Suprapubic skin (tissue), 2 donors: ENCODE data around the gene KIF5A.

ENCODE experiments used
- EP300 ChIP-seq: sonication (generic); formaldehyde crosslinking; IDR thresholded peaks from one replicate; pipeline ENCODE4 v1.6.1; 2017; ENCODE audit warnings: antibody characterized with exemption
- POLR2A ChIP-seq, 2 donors: fragments of 450-650 bp; IDR thresholded peaks; one replicate each; pipeline ENCODE4 v1.6.1; 2017; ENCODE audit warnings: antibody characterized with exemption in 2 of 2, mild to moderate bottlenecking in 2 of 2, moderate library complexity in 2 of 2

GRCh38 chr12:57585156-57585555 lies 35.3 kb downstream of the KIF5A start:
- no peak for TF ChIP-seq EP300
- no peak for TF ChIP-seq POLR2A (IDR thresholded peaks at IDR 0.05)
